Mammary epithelial cell (primary cell): ENCODE measurements around the gene SLC5A5.

Experiments used
- EZH2 ChIP-seq: IDR thresholded peaks from 2 replicates; pipeline ENCODE4 v1.6.1; 2012; ENCODE audit warnings: low read length, inconsistent platforms, borderline replicate concordance
- TF ChIP-seq, protein P1 (sequence below), 2 donors: IDR thresholded peaks in 1 of 2; conservative IDR thresholded peaks in 1 of 2; 2 replicates each; pipeline ENCODE4 v1.5.1; 2011 to 2012; ENCODE audit warnings: inconsistent platforms in 2 of 2, low read length in 2 of 2, mild to moderate bottlenecking in 2 of 2, control low read depth in 1 of 2, low read depth in 1 of 2; ENCODE audit not compliant: insufficient read depth in 1 of 2; ENCODE audit errors: extremely low read depth in 1 of 2

DNA sequence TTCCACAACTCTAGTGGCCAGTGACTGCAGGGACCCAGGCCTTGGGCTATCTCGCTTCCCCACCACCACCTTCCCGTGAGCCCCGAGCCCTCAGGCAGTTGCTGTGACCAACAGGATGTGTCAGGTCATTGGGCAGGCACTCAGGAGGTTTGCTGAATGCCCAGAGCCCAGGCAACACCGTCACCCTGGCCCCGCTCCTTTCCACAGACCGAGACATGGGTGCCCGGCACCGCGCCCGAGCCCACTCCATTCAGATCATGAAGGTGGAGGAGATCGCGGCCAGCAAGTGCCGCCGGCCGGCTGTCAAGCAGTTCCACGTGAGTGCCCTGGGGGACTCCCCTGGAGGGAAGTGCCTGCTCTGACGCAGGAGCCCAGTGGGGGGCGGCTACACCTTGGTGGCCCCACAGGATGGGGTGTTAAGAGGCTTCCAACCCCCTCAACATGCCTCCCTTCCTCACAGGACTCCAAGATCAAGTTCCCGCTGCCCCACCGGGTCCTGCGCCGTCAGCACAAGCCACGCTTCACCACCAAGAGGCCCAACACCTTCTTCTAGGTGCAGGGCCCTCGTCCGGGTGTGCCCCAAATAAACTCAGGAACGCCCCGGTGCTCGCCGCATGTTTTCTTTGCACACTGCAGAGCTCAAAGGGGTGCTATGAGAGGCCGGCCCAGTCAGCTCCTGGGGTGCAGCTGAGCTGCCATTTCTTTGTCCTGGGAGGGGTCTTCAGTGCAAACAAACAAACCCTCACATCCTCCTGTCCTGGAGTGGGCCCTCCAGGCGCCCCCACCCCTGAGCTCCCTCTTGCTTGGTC, 8.8 kb upstream of the SLC5A5 start:
- TF ChIP-seq, protein P1, sequence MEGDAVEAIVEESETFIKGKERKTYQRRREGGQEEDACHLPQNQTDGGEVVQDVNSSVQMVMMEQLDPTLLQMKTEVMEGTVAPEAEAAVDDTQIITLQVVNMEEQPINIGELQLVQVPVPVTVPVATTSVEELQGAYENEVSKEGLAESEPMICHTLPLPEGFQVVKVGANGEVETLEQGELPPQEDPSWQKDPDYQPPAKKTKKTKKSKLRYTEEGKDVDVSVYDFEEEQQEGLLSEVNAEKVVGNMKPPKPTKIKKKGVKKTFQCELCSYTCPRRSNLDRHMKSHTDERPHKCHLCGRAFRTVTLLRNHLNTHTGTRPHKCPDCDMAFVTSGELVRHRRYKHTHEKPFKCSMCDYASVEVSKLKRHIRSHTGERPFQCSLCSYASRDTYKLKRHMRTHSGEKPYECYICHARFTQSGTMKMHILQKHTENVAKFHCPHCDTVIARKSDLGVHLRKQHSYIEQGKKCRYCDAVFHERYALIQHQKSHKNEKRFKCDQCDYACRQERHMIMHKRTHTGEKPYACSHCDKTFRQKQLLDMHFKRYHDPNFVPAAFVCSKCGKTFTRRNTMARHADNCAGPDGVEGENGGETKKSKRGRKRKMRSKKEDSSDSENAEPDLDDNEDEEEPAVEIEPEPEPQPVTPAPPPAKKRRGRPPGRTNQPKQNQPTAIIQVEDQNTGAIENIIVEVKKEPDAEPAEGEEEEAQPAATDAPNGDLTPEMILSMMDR (conservative IDR thresholded peaks at IDR 0.05 in 1 of 2, IDR thresholded peaks at IDR 0.05 in 1 of 2; ENCODE audit: extremely low read depth in 1 of 2, insufficient read depth in 1 of 2, low read depth in 1 of 2, low read length in 2 of 2) = no peak
- TF ChIP-seq EZH2 = no peak
